HepG2 (cell line): ENCODE results near the gene NOVA2. TPM values are rescaled to one million over a fixed set of nuclear protein-coding genes. Genes with fewer than 3 reads are reported as not detected.

Experiments used
- CENPT ChIP-seq: sonication (generic); formaldehyde crosslinking; IDR thresholded peaks from 2 replicates; pipeline ENCODE4 v1.8.0; 2022; ENCODE audit warnings: low read depth, mild to moderate bottlenecking, moderate library complexity, missing genetic modification reagents
- CREB3 ChIP-seq: sonication (generic); formaldehyde crosslinking; IDR thresholded peaks from 2 replicates; pipeline ENCODE4 v1.5.0; 2020; ENCODE audit warnings: missing genetic modification reagents
- GABPA ChIP-seq, 2 experiments: IDR thresholded peaks; 2 replicates each; pipeline ENCODE4 v1.6.1; 2011 to 2016; ENCODE audit warnings: low read depth in 2 of 2, low read length in 1 of 2, missing biosample characterization in 1 of 2, missing genetic modification characterization in 1 of 2
- HDAC1 ChIP-seq: sonication (generic); formaldehyde crosslinking; IDR thresholded peaks from 2 replicates; pipeline ENCODE4 v1.5.1; 2020; ENCODE audit warnings: mild to moderate bottlenecking, missing genetic modification reagents
- HOXA9 ChIP-seq: sonication (generic); formaldehyde crosslinking; IDR thresholded peaks from 2 replicates; pipeline ENCODE4 v1.8.1; 2022; ENCODE audit warnings: missing genetic modification reagents, mild to moderate bottlenecking, moderate library complexity, borderline replicate concordance
- NFYC ChIP-seq: IDR thresholded peaks from 2 replicates; pipeline ENCODE4 v1.6.1; 2016; ENCODE audit warnings: missing genetic modification reagents, missing compliant biosample characterization
- SNAPC5 ChIP-seq: sonication (generic); formaldehyde crosslinking; IDR thresholded peaks from 2 replicates; pipeline ENCODE4 v1.8.1; 2023; ENCODE audit warnings: mild to moderate bottlenecking, missing genetic modification reagents, borderline replicate concordance
- TBX2 ChIP-seq: sonication (generic); formaldehyde crosslinking; IDR thresholded peaks from 2 replicates; pipeline ENCODE4 v1.5.0; 2020; ENCODE audit warnings: missing genetic modification reagents, mild to moderate bottlenecking, borderline replicate concordance
- USF2 ChIP-seq, 2 experiments: sonication (generic) in 1 of 2; formaldehyde crosslinking in 1 of 2; IDR thresholded peaks; 2 replicates each; pipeline versions ENCODE4 v1.5.1 to v1.6.1; 2011 to 2020; ENCODE audit warnings: borderline replicate concordance in 1 of 2, low read depth in 1 of 2, low read length in 1 of 2, mild to moderate bottlenecking in 1 of 2, missing genetic modification reagents in 1 of 2, moderate library complexity in 1 of 2
- ZNF24 ChIP-seq: fragments of 450-650 bp; IDR thresholded peaks from 2 replicates; pipeline ENCODE4 v1.6.1; 2017; ENCODE audit warnings: antibody characterized with exemption, mild to moderate bottlenecking
- ZNF274 ChIP-seq: sonication (generic); formaldehyde crosslinking; IDR thresholded peaks from 2 replicates; pipeline ENCODE4 v1.5.1; 2020; ENCODE audit warnings: mild to moderate bottlenecking, missing genetic modification reagents
- ZNF318 ChIP-seq: sonication (generic); formaldehyde crosslinking; IDR thresholded peaks from 2 replicates; pipeline ENCODE4 v1.4.0; 2020; ENCODE audit warnings: mild to moderate bottlenecking, missing genetic modification reagents
- ZNF550 ChIP-seq: sonication (generic); formaldehyde crosslinking; IDR thresholded peaks from 2 replicates; pipeline ENCODE4 v1.4.0; 2020; ENCODE audit warnings: mild to moderate bottlenecking, missing genetic modification reagents, borderline replicate concordance
- ZNF678 ChIP-seq: sonication (generic); formaldehyde crosslinking; IDR thresholded peaks from 2 replicates; pipeline ENCODE4 v1.4.0; 2020; ENCODE audit warnings: mild to moderate bottlenecking, missing genetic modification reagents
- polyA plus RNA-seq, 8 experiments: library from polyadenylated mRNA; depleted of rRNA in 3 of 8; stranded (reverse) in 7 of 8; unstranded in 1 of 8; fragments of >200 nt; fragmentation: Illumina TruSeq in 4 of 8; extraction: Trizol in 4 of 8; gene quantifications; 2 replicates each; pipeline versions ENCODE4 v1.2.1 to v1.2.3, GENCODE V29; 2011 to 2016; ENCODE audit warnings: low read depth in 4 of 8, missing spikeins in 1 of 8, mixed read lengths in 1 of 8; ENCODE audit not compliant: insufficient read depth in 1 of 8
- total RNA-seq, 5 experiments: library from RNA; depleted of rRNA; stranded (reverse); fragments of >200 nt; fragmentation: Illumina TruSeq; extraction: Trizol; gene quantifications; 2 replicates each; pipeline ENCODE4 v1.2.3, GENCODE V29; 2016; ENCODE audit warnings: low read depth in 1 of 5

NOVA2 gene
- total and polyA plus RNA-seq, 2 of the 13 experiments (the other 11 are each of a cell fraction or from before 2014, with no cell fraction given): not detected

- no peak for TF ChIP-seq USF2 (IDR thresholded peaks at IDR 0.05; ENCODE audit: low read depth, low read length)
- TF ChIP-seq USF2 (CRISPR knock-in tag; IDR thresholded peaks at IDR 0.05; ENCODE audit: borderline replicate concordance): no peak
- TF ChIP-seq HOXA9 (CRISPR knock-in tag): no peak
- no peak for TF ChIP-seq CREB3
- no peak for TF ChIP-seq SNAPC5 (CRISPR knock-in tag)
- TF ChIP-seq ZNF24: no peak
- 0 out of 2 replicates have a peak, but pooled peaks have one; percentile 81 for TF ChIP-seq ZNF550 (CRISPR knock-in tag)
- no peak for TF ChIP-seq NFYC
- TF ChIP-seq HDAC1: 0 out of 2 replicates have a peak, but pooled peaks have one; percentile 53
- peak; percentile 41; the same call in 1 of the 2 replicates for TF ChIP-seq CENPT
- no peak for TF ChIP-seq ZNF678 (CRISPR knock-in tag)
- TF ChIP-seq GABPA (IDR thresholded peaks at IDR 0.05; ENCODE audit: low read depth, low read length): no peak
- no peak; the same call in 1 of the 2 replicates for TF ChIP-seq GABPA (CRISPR knock-in tag; IDR thresholded peaks at IDR 0.05; ENCODE audit: low read depth)
- TF ChIP-seq ZNF274: 0 out of 2 replicates have a peak, but pooled peaks have one; percentile 45
- TF ChIP-seq TBX2: peak; percentile 42
- no peak for TF ChIP-seq ZNF318 (CRISPR knock-in tag)
Observed at GRCh38 chr19:45902651-45903625, 70.7 kb downstream of the NOVA2 start (continued).
